Duodenal mucosa (tissue), 2 donors: ENCODE results near the gene ZNF451.
A peak's percentile ranks its signal among the peaks of the same experiment; 100 is the strongest.

Experiments
- H3K27ac ChIP-seq: one replicate; pipeline ENCODE4 v1.7.0; 2013; ENCODE audit warnings: low read depth, low read length
- H3K27me3 ChIP-seq, 2 donors: one replicate each; pipeline ENCODE4 v1.7.0; 2013; ENCODE audit warnings: low read length in 2 of 2, control low read depth in 1 of 2; ENCODE audit not compliant: insufficient read depth in 2 of 2, control insufficient read depth in 1 of 2
- H3K36me3 ChIP-seq, 2 donors: one replicate each; pipeline ENCODE4 v1.7.0; 2013; ENCODE audit warnings: low read length in 2 of 2, control low read depth in 1 of 2; ENCODE audit not compliant: insufficient read depth in 2 of 2, control insufficient read depth in 1 of 2
- H3K4me1 ChIP-seq, 2 donors: one replicate each; pipeline ENCODE4 v1.7.0; 2013; ENCODE audit warnings: low read length in 2 of 2, control low read depth in 1 of 2; ENCODE audit not compliant: insufficient read depth in 2 of 2, control insufficient read depth in 1 of 2
- H3K4me3 ChIP-seq, 2 donors: one replicate each; pipeline ENCODE4 v1.7.0; 2013; ENCODE audit warnings: low read length in 2 of 2, low read depth in 1 of 2
- H3K9ac ChIP-seq, 2 donors: one replicate each; pipeline ENCODE4 v1.7.0; 2013; ENCODE audit warnings: low read length in 2 of 2, low read depth in 1 of 2
- H3K9me3 ChIP-seq, 2 donors: one replicate each; pipeline ENCODE4 v1.7.0; 2013; ENCODE audit warnings: low read length in 2 of 2, control low read depth in 1 of 2; ENCODE audit not compliant: control insufficient read depth in 1 of 2

The ZNF451 gene

DNA sequence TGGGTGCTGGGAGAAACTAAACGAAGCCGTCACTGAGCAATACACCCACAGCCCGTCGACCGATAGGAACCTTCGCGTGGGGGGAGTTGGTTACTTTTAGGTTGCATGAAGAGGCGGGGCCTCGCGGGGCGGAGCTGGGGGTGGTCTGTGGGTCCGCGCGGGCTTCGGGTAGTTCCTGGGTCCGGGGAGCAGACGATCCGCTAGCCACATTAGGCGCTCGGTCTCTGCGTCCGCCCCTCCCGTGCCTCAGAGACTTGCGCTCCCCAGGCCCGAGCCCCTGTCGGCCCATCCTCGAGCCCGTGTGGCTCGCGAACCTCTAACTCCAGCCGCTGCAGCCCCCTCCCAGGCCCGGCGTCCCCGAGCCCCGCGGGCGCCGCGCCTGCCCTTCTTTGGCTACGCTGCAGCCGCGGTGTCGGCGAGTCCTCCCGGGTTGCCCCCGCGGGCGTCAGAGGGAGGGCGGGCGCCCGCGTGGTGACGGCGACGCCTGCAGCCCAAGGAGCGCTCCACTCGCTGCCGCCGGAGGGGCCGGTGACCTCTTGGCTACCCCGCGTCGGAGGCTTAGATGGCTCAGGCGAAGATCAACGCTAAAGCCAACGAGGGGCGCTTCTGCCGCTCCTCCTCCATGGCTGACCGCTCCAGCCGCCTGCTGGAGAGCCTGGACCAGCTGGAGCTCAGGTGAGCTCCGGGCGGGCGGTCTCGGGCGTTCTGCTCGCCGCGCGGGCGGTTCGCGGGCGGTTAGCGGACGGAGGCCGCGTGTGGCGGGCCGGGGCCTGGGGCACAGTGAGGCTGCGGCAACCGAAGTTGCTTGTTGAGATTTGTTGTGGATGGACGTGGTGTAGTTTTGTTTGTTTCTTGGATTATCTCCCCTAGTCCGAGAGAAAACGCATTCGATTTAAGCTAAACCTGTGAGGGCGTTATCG is 82.4 kb downstream of the ZNF451 start, which contains the start of gene BAG2:
TSS of gene BAG2 (plus strand) at position 191 of the 920 bp plus-strand sequence. CDS start at position 563, 372 bp downstream.
- Histone ChIP-seq H3K36me3 (peaks cover 0 to 3% of the 10 kb centered on the region in 2 donors), H3K4me3 (peak within 1 kb of the TSS; percentile 67 to 80), H3K27me3 (peaks cover 0 to 6% of the 10 kb centered on the region in 2 donors), H3K4me1 (peaks cover 0 to 11% of the 10 kb centered on the region in 2 donors), H3K9me3 (no peaks in the 10 kb centered on the region), H3K27ac (peak within 1 kb of the TSS; percentile 57), H3K9ac (peak within 1 kb of the TSS; percentile 48 to 55)

DNA sequence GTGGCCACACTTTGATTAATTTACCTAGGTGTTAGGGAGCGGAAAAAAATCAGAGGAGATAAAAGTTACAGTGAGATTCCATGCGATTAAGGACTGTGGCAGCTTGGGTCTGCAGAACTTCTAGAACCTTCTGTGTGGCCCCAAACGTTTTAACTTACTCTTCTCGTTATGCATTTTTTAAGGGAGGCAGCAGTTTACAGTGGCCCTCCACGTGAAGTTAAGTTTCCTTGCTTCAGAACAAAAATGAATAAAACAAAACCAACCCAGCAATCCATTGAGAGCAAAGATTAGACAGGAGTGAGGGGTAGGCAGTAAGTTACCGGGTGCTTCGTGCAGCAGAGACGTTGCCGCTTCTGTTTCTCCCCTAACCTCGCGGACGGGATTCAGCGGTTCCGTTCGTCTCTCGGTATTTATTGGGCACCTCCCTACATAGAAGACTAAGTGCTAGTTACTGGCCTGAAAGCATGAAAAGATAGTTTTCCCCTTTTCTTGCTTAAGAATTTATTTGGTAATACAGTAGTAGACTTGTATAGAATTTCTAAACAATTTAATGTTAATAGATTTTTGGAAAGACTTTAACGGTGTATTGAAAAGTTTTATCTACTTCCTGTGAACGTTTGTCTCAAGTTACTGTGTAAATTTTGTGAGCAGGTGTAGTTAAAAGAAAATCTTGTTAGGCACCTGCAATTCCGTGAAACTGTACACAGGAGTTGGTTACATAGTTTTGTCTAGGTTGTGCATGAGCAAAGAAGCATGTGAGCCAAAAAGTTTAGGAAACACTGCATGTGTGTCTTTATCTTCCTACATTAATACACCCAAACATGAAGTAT is 83.3 kb downstream of the ZNF451 start:
- Histone ChIP-seq H3K27me3 (peaks cover 0 to 6% of the 10 kb centered on the region in 2 donors), H3K9me3 (no peaks in the 10 kb centered on the region), H3K4me3 (peak overlapping the region; percentile 67 to 80), H3K36me3 (peaks cover 0 to 3% of the 10 kb centered on the region in 2 donors), H3K4me1 (peaks cover 0 to 11% of the 10 kb centered on the region in 2 donors), H3K27ac (peak overlapping the region; percentile 57), H3K9ac (peak overlapping the region; percentile 48 to 55)

DNA sequence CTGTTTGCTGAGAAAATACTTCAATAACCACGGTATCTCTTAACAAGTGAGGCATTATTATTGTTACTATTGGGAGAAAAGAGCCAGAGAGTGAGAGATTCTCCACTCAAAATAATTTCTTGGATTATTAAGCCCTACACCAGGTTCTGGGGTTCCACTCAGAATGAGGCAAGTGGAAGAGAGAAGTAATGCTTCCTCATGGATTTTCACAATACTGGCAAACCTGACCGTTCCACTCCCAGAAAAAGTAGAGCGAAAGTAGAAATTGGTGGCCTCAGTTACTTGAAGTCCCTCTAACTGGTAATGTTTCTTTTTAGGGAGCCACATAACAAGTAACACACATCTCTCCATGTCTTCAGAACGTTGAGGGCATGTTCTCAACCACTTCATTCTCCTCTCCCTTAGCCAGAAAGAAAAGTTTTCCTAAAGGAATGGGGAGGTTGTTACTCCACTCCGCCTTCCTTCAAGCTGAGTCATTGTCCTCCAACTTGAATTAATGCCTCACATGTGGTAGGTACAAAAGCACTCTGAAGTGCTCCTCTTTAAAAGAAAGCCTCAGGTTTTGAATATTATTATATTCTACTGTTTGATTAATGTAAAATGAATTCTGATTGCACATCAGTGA is 84.0 kb downstream of the ZNF451 start:
- peak overlapping the region in 1 of 2 donors; percentile 55 for H3K9ac ChIP-seq
- peak overlapping the region; percentile 67 to 80 for H3K4me3 ChIP-seq

DNA sequence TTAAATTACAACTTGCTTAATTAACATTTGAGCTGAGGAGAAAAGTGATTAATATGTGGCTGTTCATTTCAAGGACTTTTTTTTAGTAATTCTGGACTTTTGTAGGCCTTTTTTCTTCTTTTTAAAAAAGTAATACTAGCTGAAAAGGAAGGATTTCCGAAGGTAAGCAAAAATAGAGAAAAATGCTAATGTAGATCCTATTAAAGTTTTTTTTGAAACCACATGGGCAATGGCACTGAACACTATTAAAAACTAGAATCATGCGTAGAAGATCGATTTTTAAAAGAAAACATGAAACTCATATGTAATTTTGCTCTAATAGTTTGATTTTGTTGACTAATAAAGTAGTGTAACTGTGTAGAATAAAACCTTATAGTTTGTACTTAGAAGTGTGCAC is 84.5 kb downstream of the ZNF451 start:
- Histone ChIP-seq H3K9me3 (no peaks in the 10 kb centered on the region), H3K9ac (no peak overlapping the region), H3K27me3 (peaks cover 0 to 6% of the 10 kb centered on the region in 2 donors), H3K4me1 (peaks cover 0 to 11% of the 10 kb centered on the region in 2 donors), H3K36me3 (peaks cover 0 to 3% of the 10 kb centered on the region in 2 donors), H3K27ac (no peak overlapping the region), H3K4me3 (no peak overlapping the region)

More for the DNA sequence above, 84.0 kb downstream of the ZNF451 start:
- H3K9me3 ChIP-seq, result no peaks in the 10 kb centered on the region
- H3K27me3 ChIP-seq, result peaks cover 0 to 6% of the 10 kb centered on the region in 2 donors
- H3K27ac ChIP-seq, result no peak overlapping the region
- peaks cover 0 to 11% of the 10 kb centered on the region in 2 donors for H3K4me1 ChIP-seq
- peaks cover 0 to 3% of the 10 kb centered on the region in 2 donors for H3K36me3 ChIP-seq

DNA sequence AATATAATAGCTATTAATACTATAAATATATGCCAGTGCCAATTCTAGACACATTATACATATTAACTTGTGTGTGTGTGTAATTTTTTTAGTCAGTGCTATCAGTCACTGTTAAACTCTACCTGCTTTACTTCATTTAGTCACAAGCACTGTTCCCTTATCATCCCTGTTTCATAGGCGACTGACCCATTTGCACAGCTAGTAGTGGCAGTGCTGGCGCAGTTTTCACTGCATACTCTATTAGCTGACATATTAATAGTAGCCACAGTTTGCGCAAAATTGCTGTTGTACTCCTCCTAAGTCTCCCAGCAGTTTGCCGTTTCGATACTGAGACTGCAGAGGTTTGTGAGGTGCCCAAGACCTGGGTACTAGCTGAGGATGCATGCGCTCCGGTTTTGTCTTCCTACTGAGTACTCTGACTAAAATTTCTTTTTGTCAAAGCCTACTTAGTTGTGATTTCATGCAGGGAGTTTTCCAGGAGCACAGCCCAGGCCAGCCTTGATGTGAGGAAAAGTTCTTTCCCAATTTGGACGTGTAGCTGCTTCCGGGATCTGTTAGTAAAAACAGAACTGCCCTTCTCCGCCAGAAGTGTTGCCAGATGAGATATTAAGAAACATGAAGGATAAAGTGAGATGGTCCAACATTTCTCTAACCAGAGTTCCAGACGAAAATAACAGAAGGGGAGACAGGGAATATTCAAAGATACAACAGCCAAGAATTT is 87.7 kb downstream of the ZNF451 start:
- Histone ChIP-seq H3K9ac (peak overlapping the region in 1 of 2 donors; percentile 19), H3K9me3 (no peaks in the 10 kb centered on the region), H3K36me3 (no peaks in the 10 kb centered on the region), H3K4me1 (peaks cover 0 to 10% of the 10 kb centered on the region in 2 donors), H3K4me3 (no peak overlapping the region), H3K27ac (no peak overlapping the region), H3K27me3 (peaks cover 0 to 6% of the 10 kb centered on the region in 2 donors)

DNA sequence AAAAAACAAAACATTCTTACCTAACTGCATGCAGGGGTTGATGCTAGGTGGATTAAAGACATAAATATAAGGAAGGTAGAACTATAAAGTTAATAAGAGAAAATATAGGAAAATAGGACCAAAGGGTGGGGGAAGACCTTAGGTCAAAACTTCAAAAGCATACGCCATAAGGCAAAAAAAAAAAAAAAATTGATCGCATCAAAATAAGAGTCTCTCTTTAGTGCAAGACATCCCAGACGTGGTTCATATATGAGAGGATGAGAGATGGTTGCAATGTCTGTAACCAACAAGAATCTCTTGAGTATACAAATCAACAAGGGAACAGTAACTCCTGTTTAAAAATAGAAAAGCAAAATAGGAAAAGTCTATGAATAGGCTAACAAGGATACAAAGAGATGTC is 90.6 kb downstream of the ZNF451 start:
- Histone ChIP-seq H3K36me3 (peaks cover 4 to 6% of the 10 kb centered on the region in 2 donors), H3K9me3 (no peaks in the 10 kb centered on the region), H3K27me3 (no peaks in the 10 kb centered on the region), H3K4me3 (no peak overlapping the region), H3K9ac (no peak overlapping the region), H3K27ac (no peak overlapping the region), H3K4me1 (no peaks in the 10 kb centered on the region)

DNA sequence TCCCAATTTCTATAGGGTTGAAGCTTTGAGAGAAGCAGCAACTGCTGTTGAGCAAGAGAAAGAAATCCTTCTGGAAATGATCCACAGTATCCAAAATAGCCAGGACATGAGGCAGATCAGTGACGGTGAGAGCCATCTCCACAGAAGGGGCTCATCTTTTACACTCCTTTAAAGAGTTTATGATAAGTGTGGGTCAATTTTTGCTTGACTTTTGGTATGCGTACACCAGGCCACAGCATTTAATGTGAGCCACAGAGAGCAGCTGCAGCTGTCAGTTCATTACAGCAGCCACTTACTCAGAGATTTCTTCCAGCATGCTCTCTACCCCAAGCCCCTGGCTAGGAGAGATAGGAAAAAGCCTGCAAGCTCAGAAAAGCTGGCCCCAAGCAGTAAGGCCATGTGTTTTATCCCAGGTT is 92.0 kb downstream of the ZNF451 start:
- H3K27ac ChIP-seq, result no peak overlapping the region
- peaks cover 4 to 6% of the 10 kb centered on the region in 2 donors for H3K36me3 ChIP-seq
- H3K9ac ChIP-seq, result no peak overlapping the region

DNA sequence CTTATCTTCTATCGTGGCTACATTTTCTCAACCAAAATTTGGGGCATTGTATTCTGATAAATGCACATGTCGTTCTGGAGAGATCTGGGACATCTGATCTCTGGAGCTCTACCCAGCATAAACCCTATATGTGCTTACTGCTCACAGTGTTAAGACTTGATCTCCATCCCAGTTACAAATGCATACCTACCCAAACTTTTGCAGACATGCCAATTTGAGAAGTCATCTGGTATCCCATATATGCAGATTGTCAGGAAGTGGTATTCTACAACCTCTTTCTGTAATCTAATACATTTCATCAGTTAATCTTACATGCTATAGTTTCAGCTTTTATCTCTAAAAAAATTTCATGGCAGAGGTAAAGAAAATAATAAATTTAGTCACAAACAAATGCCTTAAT is 93.3 kb downstream of the ZNF451 start:
- Histone ChIP-seq H3K4me1 (no peaks in the 10 kb centered on the region), H3K9me3 (no peaks in the 10 kb centered on the region), H3K27me3 (no peaks in the 10 kb centered on the region), H3K4me3 (no peak overlapping the region), H3K9ac (no peak overlapping the region), H3K36me3 (peaks cover 4 to 6% of the 10 kb centered on the region in 2 donors), H3K27ac (no peak overlapping the region)

More for the DNA sequence above, 92.0 kb downstream of the ZNF451 start:
- H3K27me3 ChIP-seq, result no peaks in the 10 kb centered on the region
- H3K9me3 ChIP-seq, result no peaks in the 10 kb centered on the region
- H3K4me1 ChIP-seq, result no peaks in the 10 kb centered on the region
- no peak overlapping the region for H3K4me3 ChIP-seq

DNA sequence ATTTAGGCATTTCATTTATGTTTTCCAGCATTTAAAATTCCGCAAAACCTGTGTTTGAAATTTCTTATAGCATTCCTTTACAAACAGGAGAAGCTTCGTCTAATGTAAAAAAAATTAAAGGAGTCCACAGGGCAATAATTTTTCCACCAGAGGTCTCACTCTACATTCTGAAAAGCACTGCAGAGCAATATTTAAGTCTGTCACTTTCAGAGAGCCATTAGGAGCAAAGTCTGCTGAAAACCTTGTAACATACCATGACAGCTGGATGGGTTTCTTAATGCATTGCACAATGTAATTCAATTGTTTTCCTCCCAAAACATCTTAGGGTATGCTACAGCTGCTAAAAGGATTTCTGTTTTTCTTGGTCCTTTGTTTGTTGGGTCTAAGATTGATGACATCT is 100.2 kb downstream of the ZNF451 start:
- Histone ChIP-seq H3K4me1 (no peaks in the 10 kb centered on the region), H3K27me3 (no peaks in the 10 kb centered on the region), H3K9me3 (no peaks in the 10 kb centered on the region), H3K4me3 (no peak overlapping the region), H3K36me3 (no peaks in the 10 kb centered on the region), H3K27ac (no peak overlapping the region), H3K9ac (no peak overlapping the region)
